HG03159 (cell line): Measurements from ENCODE around the gene FOXK1.

Experiments used
- ATAC-seq: cut with Tn5 transposase; IDR thresholded peaks from one replicate; pipeline ENCODE4 v1.9.1; 2021; ENCODE audit warnings: mild to moderate bottlenecking, moderate library complexity; ENCODE audit not compliant: unreplicated experiment

Gene FOXK1

GRCh38 chr7:4720225-4720624, 38.1 kb downstream of the FOXK1 start:
- no peak for ATAC-seq

GRCh38 chr7:4722308-4722707, 40.2 kb downstream of the FOXK1 start:
- ATAC-seq, result no peak

- no peak for ATAC-seq
Measured at GRCh38 chr7:4722960-4723630, 41.0 kb downstream of the FOXK1 start.

GRCh38 chr7:4724648-4725013, 42.5 kb downstream of the FOXK1 start:
- no peak for ATAC-seq

GRCh38 chr7:4725014-4725849, 43.1 kb downstream of the FOXK1 start:
- ATAC-seq, result peak; percentile 68

- ATAC-seq, result no peak
Measured at GRCh38 chr7:4725850-4726450, 43.9 kb downstream of the FOXK1 start.

- ATAC-seq, result no peak
Measured at GRCh38 chr7:4726566-4726965, 44.5 kb downstream of the FOXK1 start.

GRCh38 chr7:4727914-4728705, 46.0 kb downstream of the FOXK1 start:
- no peak for ATAC-seq

- ATAC-seq, result no peak
Measured at GRCh38 chr7:4729266-4729665, 47.2 kb downstream of the FOXK1 start.

GRCh38 chr7:4730276-4730675, 48.2 kb downstream of the FOXK1 start:
- no peak for ATAC-seq

GRCh38 chr7:4730971-4731370, 48.9 kb downstream of the FOXK1 start:
- no peak for ATAC-seq

- ATAC-seq, result no peak
Measured at GRCh38 chr7:4731803-4732202, 49.7 kb downstream of the FOXK1 start.

GRCh38 chr7:4733936-4734528, 51.9 kb downstream of the FOXK1 start:
- no peak for ATAC-seq

- no peak for ATAC-seq
Measured at GRCh38 chr7:4734587-4735345, 52.7 kb downstream of the FOXK1 start.

GRCh38 chr7:4737300-4737699, 55.2 kb downstream of the FOXK1 start:
- no peak for ATAC-seq

- no peak for ATAC-seq
Measured at GRCh38 chr7:4738711-4739527, 56.8 kb downstream of the FOXK1 start.

- ATAC-seq, result no peak
Measured at GRCh38 chr7:4739528-4739992, 57.5 kb downstream of the FOXK1 start.

- no peak for ATAC-seq
Measured at GRCh38 chr7:4740796-4741195, 58.7 kb downstream of the FOXK1 start.

- ATAC-seq, result no peak
Measured at GRCh38 chr7:4742051-4742573, 60.0 kb downstream of the FOXK1 start.
